A673 (cell line): Measurements from ENCODE around the gene PARM1. TPM values are rescaled to one million over a fixed set of nuclear protein-coding genes. Genes with fewer than 3 reads are reported as not detected.

Source experiments
- BruUV-seq: library from RNA; stranded (reverse); fragments of 400-500 nt; replicated peaks from 2 replicates; lab custom pipeline; 2021; lab: Mats Ljungman, UMichigan
- CTCF ChIA-PET: fragments of 300-600 bp; sonication (Branson Sonifier 250); formaldehyde crosslinking; loops from one replicate; lab custom pipeline; 2022; ENCODE audit warnings: antibody characterized with exemption; lab: Charles Lee
- POLR2A ChIA-PET: fragments of 300-600 bp; sonication (Branson Sonifier 250); formaldehyde crosslinking; loops from one replicate; lab custom pipeline; 2022; ENCODE audit warnings: antibody characterized with exemption; ENCODE audit not compliant: low non-redundant PET; lab: Charles Lee
- DNase-seq: peaks from one replicate; pipeline ENCODE4 v3.0.0-alpha.2; 2015; ENCODE audit warnings: low spot score
- H3K27ac ChIP-seq: fragments of 200-600 bp; sonication (generic); 2 replicates; pipeline ENCODE4 v1.5.1; 2016; ENCODE audit warnings: mixed run types, low read depth, mild to moderate bottlenecking, mixed read lengths, antibody characterized with exemption, low read length; ENCODE audit not compliant: poor library complexity, severe bottlenecking
- H3K27me3 ChIP-seq: fragments of 200-600 bp; sonication (generic); replicated peaks from 2 replicates; pipeline ENCODE4 v1.6.1; 2017; ENCODE audit warnings: mixed run types, low read depth, mild to moderate bottlenecking, mixed read lengths, antibody characterized with exemption, low read length; ENCODE audit not compliant: insufficient read depth, poor library complexity
- H3K36me3 ChIP-seq: fragments of 200-600 bp; sonication (generic); 2 replicates; pipeline ENCODE4 v1.6.1; 2016; ENCODE audit warnings: mixed run types, mild to moderate bottlenecking, mixed read lengths, antibody characterized with exemption, low read length; ENCODE audit not compliant: insufficient read depth, poor library complexity, severe bottlenecking
- H3K4me1 ChIP-seq: fragments of 200-600 bp; sonication (generic); 2 replicates; pipeline ENCODE4 v1.6.1; 2017; ENCODE audit warnings: mixed run types, mild to moderate bottlenecking, mixed read lengths, antibody characterized with exemption, low read length; ENCODE audit not compliant: insufficient read depth, poor library complexity, severe bottlenecking
- H3K4me3 ChIP-seq: fragments of 200-600 bp; sonication (generic); 2 replicates; pipeline ENCODE4 v1.5.1; 2016; ENCODE audit warnings: low read depth, mixed run types, mild to moderate bottlenecking, mixed read lengths, low read length; ENCODE audit not compliant: poor library complexity, severe bottlenecking
- H3K9me3 ChIP-seq: fragments of 200-600 bp; sonication (generic); 2 replicates; pipeline ENCODE4 v1.6.1; 2016; ENCODE audit warnings: mixed run types, low read depth, mild to moderate bottlenecking, mixed read lengths, antibody characterized with exemption, low read length; ENCODE audit not compliant: poor library complexity, severe bottlenecking
- CTCF ChIP-seq: fragments of 300-800, 200-600 bp; sonication (generic); conservative IDR thresholded peaks from 2 replicates; pipeline ENCODE4 v1.5.1; 2017; ENCODE audit warnings: low read depth, mild to moderate bottlenecking, antibody characterized with exemption, low read length, moderate library complexity, mixed read lengths
- EZH2 ChIP-seq: fragments of 200-600 bp; sonication (generic); IDR thresholded peaks from 2 replicates; pipeline ENCODE4 v1.6.1; 2017; ENCODE audit warnings: borderline replicate concordance, low read depth, mild to moderate bottlenecking, mixed read lengths, antibody characterized with exemption, low read length; ENCODE audit not compliant: poor library complexity, severe bottlenecking
- intact Hi-C: fragments of 100-400 bp; cut with micrococcal nuclease; formaldehyde crosslinking; loops from one replicate; pipeline ENCODE4 v1.10.0; 2022; ENCODE audit not compliant: unreplicated experiment
- total RNA-seq: library from RNA; stranded (reverse); gene quantifications from 2 replicates; pipeline ENCODE4 v1.2.3, GENCODE V29; 2021

Gene PARM1
- total RNA-seq, 1 experiment from 2014 or later: 12.3 TPM

GRCh38 chr4:75051431-75051830 lies 118.5 kb downstream of the PARM1 start:
- H3K27ac ChIP-seq: no peak overlapping the region
- no peaks in the 10 kb centered on the region for H3K9me3 ChIP-seq
- no peaks in the 10 kb centered on the region for H3K27me3 ChIP-seq
- H3K4me3 ChIP-seq: no peak overlapping the region
- ChIA-PET CTCF (no interaction called here), POLR2A (no interaction called here)
- DNase-seq: no peak
- intact Hi-C loops: no loop called here
- TF ChIP-seq EZH2 (no peak), CTCF (no peak)
- no peaks in the 10 kb centered on the region for H3K4me1 ChIP-seq
- no TSS peak for BruUV-seq
- no peaks in the 10 kb centered on the region for H3K36me3 ChIP-seq

GRCh38 chr4:75053352-75053751 lies 120.4 kb downstream of the PARM1 start:
- no peak overlapping the region for H3K4me3 ChIP-seq
- H3K27ac ChIP-seq: no peak overlapping the region
- no peaks in the 10 kb centered on the region for H3K27me3 ChIP-seq
- H3K36me3 ChIP-seq: no peaks in the 10 kb centered on the region
- no TSS peak for BruUV-seq
- POLR2A ChIA-PET: no interaction called here
- H3K9me3 ChIP-seq: no peaks in the 10 kb centered on the region
- H3K4me1 ChIP-seq: no peaks in the 10 kb centered on the region
- TF ChIP-seq EZH2 (no peak), CTCF (no peak)
- CTCF ChIA-PET: no interaction called here
- DNase-seq: no peak
- intact Hi-C loops: no loop called here

- Histone ChIP-seq H3K27me3 (no peaks in the 10 kb centered on the region), H3K9me3 (no peaks in the 10 kb centered on the region), H3K4me3 (no peak overlapping the region), H3K36me3 (no peaks in the 10 kb centered on the region), H3K27ac (no peak overlapping the region), H3K4me1 (no peaks in the 10 kb centered on the region)
- ChIA-PET CTCF (no interaction called here), POLR2A (no interaction called here)
- intact Hi-C loops: no loop called here
- no peak for TF ChIP-seq EZH2
- no peak for TF ChIP-seq CTCF
- no peak for DNase-seq
- BruUV-seq: no TSS peak
These were observed 121.2 kb downstream of the PARM1 start for GRCh38 chr4:75054078-75054477.
